Measurements from ENCODE around the gene CSNK1D. TPM values are rescaled to one million over a fixed set of nuclear protein-coding genes. Genes with fewer than 3 reads are reported as not detected.

Gene CSNK1D
- total RNA-seq, 1 donor = 50.3 TPM

GRCh38 chr17:82318772-82319606 is 45.5 kb upstream of the CSNK1D start:
- Histone ChIP-seq H3K79me2 (ENCODE audit: insufficient read depth, low read length) (no peaks in the 10 kb centered on the region), H3K36me3 (ENCODE audit: insufficient read depth, low read length) (no peaks in the 10 kb centered on the region), H3K27ac (ENCODE audit: low read depth, low read length) (no peak overlapping the region), H4K20me1 (ENCODE audit: insufficient read depth, low read length) (no peaks in the 10 kb centered on the region), H3K4me2 (ENCODE audit: insufficient read depth, low read length) (no peak overlapping the region), H3K27me3 (ENCODE audit: insufficient read depth, low read length) (peaks cover 25% of the 10 kb centered on the region), H3K4me3 (ENCODE audit: insufficient read depth, low read length) (no peak overlapping the region), H3K9me3 (ENCODE audit: low read depth, low read length) (no peaks in the 10 kb centered on the region), H2AFZ (ENCODE audit: low read length) (no peak overlapping the region), H3K4me1 (ENCODE audit: insufficient read depth, low read length) (no peaks in the 10 kb centered on the region)
- DNase-seq (ENCODE audit: insufficient read length, low spot score, missing footprints) = no peak
- TF ChIP-seq, protein P1, sequence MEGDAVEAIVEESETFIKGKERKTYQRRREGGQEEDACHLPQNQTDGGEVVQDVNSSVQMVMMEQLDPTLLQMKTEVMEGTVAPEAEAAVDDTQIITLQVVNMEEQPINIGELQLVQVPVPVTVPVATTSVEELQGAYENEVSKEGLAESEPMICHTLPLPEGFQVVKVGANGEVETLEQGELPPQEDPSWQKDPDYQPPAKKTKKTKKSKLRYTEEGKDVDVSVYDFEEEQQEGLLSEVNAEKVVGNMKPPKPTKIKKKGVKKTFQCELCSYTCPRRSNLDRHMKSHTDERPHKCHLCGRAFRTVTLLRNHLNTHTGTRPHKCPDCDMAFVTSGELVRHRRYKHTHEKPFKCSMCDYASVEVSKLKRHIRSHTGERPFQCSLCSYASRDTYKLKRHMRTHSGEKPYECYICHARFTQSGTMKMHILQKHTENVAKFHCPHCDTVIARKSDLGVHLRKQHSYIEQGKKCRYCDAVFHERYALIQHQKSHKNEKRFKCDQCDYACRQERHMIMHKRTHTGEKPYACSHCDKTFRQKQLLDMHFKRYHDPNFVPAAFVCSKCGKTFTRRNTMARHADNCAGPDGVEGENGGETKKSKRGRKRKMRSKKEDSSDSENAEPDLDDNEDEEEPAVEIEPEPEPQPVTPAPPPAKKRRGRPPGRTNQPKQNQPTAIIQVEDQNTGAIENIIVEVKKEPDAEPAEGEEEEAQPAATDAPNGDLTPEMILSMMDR (IDR thresholded peaks at IDR 0.05; ENCODE audit: extremely low read depth, low read depth, low read length) = no peak

GRCh38 chr17:82318169-82318498 is 44.6 kb upstream of the CSNK1D start:
- H3K4me1 ChIP-seq (ENCODE audit: insufficient read depth, low read length) = no peaks in the 10 kb centered on the region
- H4K20me1 ChIP-seq (ENCODE audit: insufficient read depth, low read length) = no peaks in the 10 kb centered on the region
- no peaks in the 10 kb centered on the region for H3K36me3 ChIP-seq (ENCODE audit: insufficient read depth, low read length)
- TF ChIP-seq, protein P1 (IDR thresholded peaks at IDR 0.05; ENCODE audit: extremely low read depth, low read depth, low read length) = no peak
- no peak overlapping the region for H3K4me2 ChIP-seq (ENCODE audit: insufficient read depth, low read length)
- H3K27ac ChIP-seq (ENCODE audit: low read depth, low read length) = no peak overlapping the region
- no peaks in the 10 kb centered on the region for H3K79me2 ChIP-seq (ENCODE audit: insufficient read depth, low read length)
- no peak for DNase-seq (ENCODE audit: insufficient read length, low spot score, missing footprints)
- H3K9me3 ChIP-seq (ENCODE audit: low read depth, low read length) = no peaks in the 10 kb centered on the region
- H3K4me3 ChIP-seq (ENCODE audit: insufficient read depth, low read length) = no peak overlapping the region
- no peak overlapping the region for H2AFZ ChIP-seq (ENCODE audit: low read length)
- peaks cover 32% of the 10 kb centered on the region for H3K27me3 ChIP-seq (ENCODE audit: insufficient read depth, low read length)

DNA sequence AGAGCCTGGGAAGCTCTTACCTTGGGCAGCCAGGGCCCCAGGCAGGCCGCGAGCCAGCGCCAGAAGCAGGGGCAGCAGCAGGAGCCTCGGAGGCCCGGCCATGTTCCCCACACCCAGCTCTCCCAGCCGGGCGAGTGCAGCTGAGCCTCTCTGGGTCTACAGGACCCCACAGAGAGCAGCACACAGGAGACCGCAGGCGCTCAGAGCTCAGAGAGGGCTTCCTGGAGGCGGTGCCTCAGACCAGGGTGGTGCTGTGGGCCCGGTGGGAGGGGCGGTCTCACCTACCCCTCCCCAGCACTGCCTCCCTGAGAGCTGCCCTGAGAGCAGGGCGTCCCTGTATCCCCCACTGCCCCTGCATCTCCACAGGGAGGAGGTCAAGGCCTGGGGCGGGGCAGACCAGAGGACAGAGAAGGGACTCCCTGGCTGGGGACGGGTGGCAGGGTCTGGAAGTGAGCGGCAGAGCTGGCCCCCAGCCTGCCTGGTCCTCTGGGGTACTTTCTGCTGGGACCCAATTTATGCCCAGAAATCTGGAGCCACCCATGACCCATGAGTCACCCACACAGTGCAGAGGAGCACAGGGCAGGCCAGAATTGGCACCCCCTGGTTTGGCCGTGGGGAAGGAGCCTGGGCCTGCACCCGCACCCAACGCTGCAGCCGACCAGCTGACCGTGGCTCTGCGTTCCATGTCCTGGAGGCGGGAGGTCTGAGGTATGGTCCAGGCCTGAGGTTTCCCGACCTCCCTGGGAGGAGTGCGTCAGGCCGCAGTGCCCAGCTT is 44.1 kb upstream of the CSNK1D start, which contains the start of gene CD7:
TSS of gene CD7 (minus strand) at position 215 of the 775 bp plus-strand sequence. CDS start at position 102, 113 bp downstream.
- Histone ChIP-seq H3K79me2 (ENCODE audit: insufficient read depth, low read length) (no peaks in the 10 kb centered on the region), H3K4me3 (ENCODE audit: insufficient read depth, low read length) (no peak within 1 kb of the TSS), H3K9me3 (ENCODE audit: low read depth, low read length) (no peaks in the 10 kb centered on the region), H3K4me1 (ENCODE audit: insufficient read depth, low read length) (no peaks in the 10 kb centered on the region), H3K36me3 (ENCODE audit: insufficient read depth, low read length) (no peaks in the 10 kb centered on the region), H3K27ac (ENCODE audit: low read depth, low read length) (no peak within 1 kb of the TSS), H2AFZ (ENCODE audit: low read length) (no peak within 1 kb of the TSS), H3K27me3 (ENCODE audit: insufficient read depth, low read length) (peaks cover 32% of the 10 kb centered on the region), H4K20me1 (ENCODE audit: insufficient read depth, low read length) (no peaks in the 10 kb centered on the region), H3K4me2 (ENCODE audit: insufficient read depth, low read length) (no peak within 1 kb of the TSS)
- no peak for DNase-seq (ENCODE audit: insufficient read length, low spot score, missing footprints)
- TF ChIP-seq, protein P1 (IDR thresholded peaks at IDR 0.05; ENCODE audit: extremely low read depth, low read depth, low read length) = no peak

Data from osteoblast (primary cell).